Measurements from ENCODE around the gene ZNF521.

- TF ChIP-seq CTCF (IDR thresholded peaks at IDR 0.05) (no peak), POLR2A (IDR thresholded peaks at IDR 0.05) (no peak), EP300 (IDR thresholded peaks at IDR 0.05) (no peak), POLR2AphosphoS5 (IDR thresholded peaks at IDR 0.05) (no peak)
Observed at GRCh38 chr18:25239581-25240419, 112.2 kb downstream of the ZNF521 start.
